Posterior vena cava (tissue), 2 donors: ENCODE data around the gene OR7C1. TPM values are rescaled to one million over a fixed set of nuclear protein-coding genes. Genes with fewer than 3 reads are reported as not detected.
"Not testable (repeated sequence)": the region's sequence is repeated elsewhere in the genome, so short reads cannot be mapped to it uniquely, and the experiment has no call there.

Experiments
- DNase-seq: peaks from one replicate; pipeline ENCODE4 v3.0.0-alpha.2; 2020; ENCODE audit warnings: low spot score
- intact Hi-C, 2 donors: fragments of 100-400 bp; cut with DNase I; formaldehyde crosslinking; loops; one replicate each; pipeline versions ENCODE4 v1.14.1 to v1.14.2; 2022 to 2023
- total RNA-seq, 2 donors: library from RNA; stranded (reverse); fragmentation: NEBNext Ultra II Directional; extraction: Animal tissue kit (Norgen Biotek cat#: 25700); gene quantifications; one replicate each; pipeline ENCODE4 v1.2.1, GENCODE V29; 2021
- donor health status: DM: yes; HTN: yes; CAD: no.
- donor health status: DM: yes; HTN: yes; CAD: no.

OR7C1 gene
- total RNA-seq, 2 donors from 2014 or later, result not detected

DNA sequence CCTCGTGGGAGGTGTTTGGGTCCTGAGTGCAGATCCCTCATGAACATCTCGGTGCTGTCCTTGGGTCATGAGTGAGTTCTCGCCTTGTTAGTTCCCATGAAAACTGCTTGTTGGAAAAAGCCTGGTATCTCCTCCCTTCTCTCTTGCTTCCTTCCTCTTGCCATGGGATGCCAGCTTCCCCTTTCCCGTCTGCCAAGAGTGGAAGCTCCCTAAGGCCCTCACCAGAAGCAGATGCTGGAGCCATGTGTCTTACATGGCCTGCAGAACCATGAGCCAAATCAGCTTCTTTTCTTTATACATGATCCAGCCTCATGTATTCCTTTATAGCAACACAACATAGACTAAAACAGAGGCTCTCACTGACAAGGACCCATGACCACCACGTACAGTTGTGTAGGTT, 64.8 kb downstream of the OR7C1 start:
- DNase-seq, result no peak
- intact Hi-C loops, result no loop called here

DNA sequence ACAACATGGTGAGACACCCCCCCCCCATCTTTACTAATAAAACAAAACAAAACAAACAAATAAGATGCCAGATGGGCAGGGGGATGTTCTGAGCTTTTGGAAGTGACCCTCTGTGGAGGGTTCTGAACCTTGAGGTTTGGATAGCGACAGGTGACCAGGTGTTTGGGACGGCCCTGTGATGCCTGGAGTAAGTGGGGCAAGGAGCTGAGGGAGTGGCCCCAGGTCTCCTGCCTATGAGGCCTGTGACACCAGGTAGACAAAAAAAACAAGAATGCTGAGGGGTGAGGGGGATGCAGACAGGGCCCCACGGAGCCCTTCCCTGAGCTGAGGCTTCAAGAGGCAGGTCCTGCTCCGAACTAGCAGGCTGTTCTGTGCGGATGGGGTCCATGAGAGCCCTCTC, 65.8 kb downstream of the OR7C1 start:
- DNase-seq, result no peak
- intact Hi-C loops, result no loop called here

GRCh38 chr19:14768001-14768400, 67.0 kb downstream of the OR7C1 start:
- no peak for DNase-seq
- intact Hi-C loops, result no loop called here

GRCh38 chr19:14767466-14767971, 67.5 kb downstream of the OR7C1 start:
- no peak for DNase-seq
- intact Hi-C loops, result no loop called here

DNA sequence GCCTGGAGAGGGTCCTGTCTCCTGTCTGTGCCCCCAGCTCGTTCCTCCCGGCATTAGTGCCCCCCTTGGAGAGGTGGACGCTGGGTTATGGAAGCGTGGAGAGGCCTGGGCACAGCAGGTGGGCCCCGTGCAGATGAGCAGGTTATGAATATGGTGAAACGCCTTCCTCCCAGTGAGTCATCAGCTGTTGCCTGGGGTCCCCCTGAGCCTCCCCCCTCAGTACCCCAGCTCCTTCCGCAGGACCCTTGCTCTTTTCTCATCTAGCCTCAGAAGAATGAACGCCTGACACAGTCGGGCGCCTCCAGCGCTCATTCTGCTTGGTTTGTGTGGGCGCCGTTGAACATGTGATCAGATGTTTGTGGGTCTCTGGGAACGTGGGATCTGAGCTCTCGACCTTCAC, 69.1 kb downstream of the OR7C1 start:
- intact Hi-C loops, result not testable (repeated sequence)
- DNase-seq, result peak; percentile 32

- intact Hi-C loops, result not testable (repeated sequence)
- DNase-seq, result peak; percentile 18
Measured at GRCh38 chr19:14765403-14765802, 69.6 kb downstream of the OR7C1 start.

GRCh38 chr19:14764401-14764800, 70.6 kb downstream of the OR7C1 start:
- DNase-seq, result peak; percentile 58
- intact Hi-C loops, result no loop called here

DNA sequence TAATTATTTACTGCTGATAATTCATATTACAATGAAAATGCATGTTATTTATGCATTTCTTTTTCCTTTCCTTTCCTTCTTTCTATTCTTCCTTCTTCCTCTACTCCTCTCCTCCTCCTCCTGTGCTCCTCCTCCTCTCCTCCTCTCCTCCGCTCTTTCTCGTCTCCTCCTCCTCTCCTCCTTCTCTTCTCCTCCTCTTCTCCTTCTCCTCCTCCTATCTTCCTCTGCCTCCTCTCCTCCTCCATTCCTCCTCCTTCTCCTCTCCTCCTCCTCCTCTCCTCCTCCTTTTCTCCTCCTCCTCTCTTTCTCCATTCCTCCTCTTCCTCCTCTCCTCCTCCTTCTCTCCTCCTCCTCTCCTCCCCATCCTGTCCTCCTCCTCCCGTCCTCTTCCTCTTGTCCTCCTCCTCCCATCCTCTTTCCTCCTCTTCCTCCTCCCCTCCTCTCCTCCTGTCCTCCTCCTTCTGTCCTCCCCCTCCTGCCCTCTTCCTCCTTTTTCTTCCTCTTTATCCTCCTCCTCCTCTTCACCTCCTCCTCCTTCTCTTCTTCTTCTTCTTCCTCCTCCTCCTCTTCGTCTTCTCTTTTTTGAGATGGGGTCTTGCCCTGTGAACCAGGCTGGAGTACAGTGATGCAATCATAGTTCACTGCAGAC, 71.4 kb downstream of the OR7C1 start:
- DNase-seq, result peak; percentile 0
- intact Hi-C loops, result no loop called here

GRCh38 chr19:14762111-14762510, 72.9 kb downstream of the OR7C1 start:
- DNase-seq, result peak; percentile 3
- intact Hi-C loops, result no loop called here

GRCh38 chr19:14761607-14762006, 73.4 kb downstream of the OR7C1 start:
- no peak for DNase-seq
- intact Hi-C loops, result no loop called here

GRCh38 chr19:14758816-14759215, 76.2 kb downstream of the OR7C1 start:
- DNase-seq, result peak; percentile 29
- intact Hi-C loops, result no loop called here

- DNase-seq, result no peak
- intact Hi-C loops, result no loop called here
Measured at GRCh38 chr19:14748601-14749000, 86.4 kb downstream of the OR7C1 start.

Other genes starting within 250 kb of the OR7C1 start
- under 1 TPM in 1 of 2 donors, not detected in 1; 0.23 TPM for gene ADGRE3, start 160.3 kb downstream of the OR7C1 start, total RNA-seq
- gene ZNF333, start 145.1 kb downstream of the OR7C1 start, total RNA-seq, result 10 to 100 TPM; 17.5 to 20.3 TPM
- 1 to 10 TPM; 4.0 to 4.3 TPM for gene ADGRE2, start 56.6 kb downstream of the OR7C1 start, total RNA-seq
- gene OR7A5, start within 50 bp of the OR7C1 start, total RNA-seq, result not detected
- not detected for gene OR7A10, start 13.7 kb upstream of the OR7C1 start, total RNA-seq
- not detected for gene OR7A17, start 50.9 kb upstream of the OR7C1 start, total RNA-seq
- not detected for gene OR7C2, start 106.3 kb upstream of the OR7C1 start, total RNA-seq
- gene SLC1A6, start 144.7 kb upstream of the OR7C1 start, total RNA-seq, result not detected
- not detected for gene CASP14, start 214.3 kb upstream of the OR7C1 start, total RNA-seq
- not detected for gene OR1I1, start 247.0 kb upstream of the OR7C1 start, total RNA-seq